Measurements from ENCODE around the gene SGTB.

- TF ChIP-seq CTCF (IDR thresholded peaks at IDR 0.05; ENCODE audit: low read length) (no peak), EZH2 (optimal IDR thresholded peaks at IDR 0.05; ENCODE audit: low read depth, low read length) (no peak), EZH2phosphoT487 (IDR thresholded peaks at IDR 0.05; ENCODE audit: low read length) (no peak)
Observed at GRCh38 chr5:65771266-65771665, 49.4 kb upstream of the SGTB start.
